ENCODE data around the gene CRCP. TPM values are rescaled to one million over a fixed set of nuclear protein-coding genes. Genes with fewer than 3 reads are reported as not detected.

CRCP gene
- total and polyA plus RNA-seq, 4 donors, result 18.9 to 43.0 (median 32.4) TPM

DNA sequence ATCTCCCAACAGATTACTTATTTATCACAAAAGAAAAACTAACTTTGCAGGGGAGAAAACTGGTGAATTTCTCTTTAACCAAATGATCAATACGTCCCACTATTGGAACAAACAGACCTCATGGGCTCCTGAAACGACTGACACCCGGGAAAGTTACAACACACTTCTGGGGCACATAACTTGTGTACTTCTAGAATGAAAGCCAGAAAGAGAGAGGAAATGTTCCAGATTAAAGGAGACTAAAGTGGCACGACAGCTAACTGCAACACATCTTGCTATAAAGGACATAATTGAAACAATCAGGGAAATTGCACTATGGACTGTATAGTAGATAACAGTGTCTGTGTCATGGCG, 75.8 kb downstream of the CRCP start:
- no peaks in the 10 kb centered on the region for H3K4me1 ChIP-seq (ENCODE audit: control insufficient read depth in 5 of 5, insufficient read depth in 5 of 5, low read length in 5 of 5)
- H3K9ac ChIP-seq (ENCODE audit: insufficient read depth in 1 of 2, low read length in 2 of 2), result no peak overlapping the region
- no peak overlapping the region for H3K27ac ChIP-seq (ENCODE audit: low read depth in 1 of 2, low read length in 1 of 2)
- DNase-seq, result no peak
- ATAC-seq (ENCODE audit: insufficient read depth, low FRiP score), result no peak
- no peaks in the 10 kb centered on the region for H3K27me3 ChIP-seq (ENCODE audit: control insufficient read depth in 3 of 3, insufficient read depth in 3 of 3, low read length in 2 of 3)
- no peak overlapping the region for H3K4me3 ChIP-seq
- 62 to 73% methylated on average over 5 of the region's 5 CpGs for whole genome bisulfite sequencing, 2 donors
- H3K9me3 ChIP-seq (ENCODE audit: control insufficient read depth in 4 of 4, insufficient read depth in 3 of 4, low read length in 3 of 4), result peaks cover 0 to 2% (median 0%) of the 10 kb centered on the region in 4 donors
- H3K36me3 ChIP-seq (ENCODE audit: control insufficient read depth in 4 of 4, insufficient read depth in 4 of 4, low read length in 4 of 4), result no peaks in the 10 kb centered on the region
- TF ChIP-seq, protein P1, sequence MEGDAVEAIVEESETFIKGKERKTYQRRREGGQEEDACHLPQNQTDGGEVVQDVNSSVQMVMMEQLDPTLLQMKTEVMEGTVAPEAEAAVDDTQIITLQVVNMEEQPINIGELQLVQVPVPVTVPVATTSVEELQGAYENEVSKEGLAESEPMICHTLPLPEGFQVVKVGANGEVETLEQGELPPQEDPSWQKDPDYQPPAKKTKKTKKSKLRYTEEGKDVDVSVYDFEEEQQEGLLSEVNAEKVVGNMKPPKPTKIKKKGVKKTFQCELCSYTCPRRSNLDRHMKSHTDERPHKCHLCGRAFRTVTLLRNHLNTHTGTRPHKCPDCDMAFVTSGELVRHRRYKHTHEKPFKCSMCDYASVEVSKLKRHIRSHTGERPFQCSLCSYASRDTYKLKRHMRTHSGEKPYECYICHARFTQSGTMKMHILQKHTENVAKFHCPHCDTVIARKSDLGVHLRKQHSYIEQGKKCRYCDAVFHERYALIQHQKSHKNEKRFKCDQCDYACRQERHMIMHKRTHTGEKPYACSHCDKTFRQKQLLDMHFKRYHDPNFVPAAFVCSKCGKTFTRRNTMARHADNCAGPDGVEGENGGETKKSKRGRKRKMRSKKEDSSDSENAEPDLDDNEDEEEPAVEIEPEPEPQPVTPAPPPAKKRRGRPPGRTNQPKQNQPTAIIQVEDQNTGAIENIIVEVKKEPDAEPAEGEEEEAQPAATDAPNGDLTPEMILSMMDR (IDR thresholded peaks at IDR 0.05; ENCODE audit: control extremely low read depth, extremely low read depth), result no peak

DNA sequence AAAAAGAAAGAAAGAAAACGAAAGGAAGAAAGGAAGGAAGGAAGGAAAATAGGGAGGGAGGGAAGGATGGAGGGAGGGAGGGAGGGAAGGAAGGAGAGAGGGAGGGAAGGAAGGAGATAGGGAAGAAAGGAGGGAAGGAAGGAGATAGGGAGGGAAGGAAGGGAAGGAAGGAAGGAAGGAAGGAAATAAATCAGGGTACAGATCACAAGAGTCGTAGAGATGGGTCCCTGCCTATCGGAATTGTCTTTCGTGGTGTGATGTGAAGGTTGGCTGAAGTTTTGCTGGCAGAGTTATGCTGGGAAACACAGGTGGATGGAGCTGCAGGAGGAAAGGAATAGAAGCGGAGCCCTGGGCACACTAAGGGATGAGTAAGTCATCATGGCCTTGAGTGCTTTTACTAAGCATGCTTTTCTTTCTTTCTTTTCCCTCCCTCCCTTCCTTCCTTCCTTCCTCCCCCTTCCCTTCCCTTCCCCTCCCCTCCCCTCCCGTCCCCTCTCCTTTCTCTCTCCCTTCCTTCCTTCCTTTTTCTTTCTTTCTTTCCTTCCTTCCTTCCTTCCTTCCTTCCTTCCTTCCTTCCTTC, 78.6 kb downstream of the CRCP start:
- no peak overlapping the region for H3K9ac ChIP-seq (ENCODE audit: insufficient read depth in 1 of 2, low read length in 2 of 2)
- WGBS, 2 donors, result 66 to 70% methylated on average over 6 of the region's 6 CpGs
- no peak overlapping the region for H3K27ac ChIP-seq (ENCODE audit: low read depth in 1 of 2, low read length in 1 of 2)
- no peaks in the 10 kb centered on the region for H3K9me3 ChIP-seq (ENCODE audit: control insufficient read depth in 4 of 4, insufficient read depth in 3 of 4, low read length in 3 of 4)
- no peak for ATAC-seq (ENCODE audit: insufficient read depth, low FRiP score)
- H3K27me3 ChIP-seq (ENCODE audit: control insufficient read depth in 3 of 3, insufficient read depth in 3 of 3, low read length in 2 of 3), result no peaks in the 10 kb centered on the region
- no peak for DNase-seq
- H3K4me1 ChIP-seq (ENCODE audit: control insufficient read depth in 5 of 5, insufficient read depth in 5 of 5, low read length in 5 of 5), result no peaks in the 10 kb centered on the region
- no peaks in the 10 kb centered on the region for H3K36me3 ChIP-seq (ENCODE audit: control insufficient read depth in 4 of 4, insufficient read depth in 4 of 4, low read length in 4 of 4)
- no peak overlapping the region for H3K4me3 ChIP-seq
- TF ChIP-seq, protein P1 (IDR thresholded peaks at IDR 0.05; ENCODE audit: control extremely low read depth, extremely low read depth), result no peak

DNA sequence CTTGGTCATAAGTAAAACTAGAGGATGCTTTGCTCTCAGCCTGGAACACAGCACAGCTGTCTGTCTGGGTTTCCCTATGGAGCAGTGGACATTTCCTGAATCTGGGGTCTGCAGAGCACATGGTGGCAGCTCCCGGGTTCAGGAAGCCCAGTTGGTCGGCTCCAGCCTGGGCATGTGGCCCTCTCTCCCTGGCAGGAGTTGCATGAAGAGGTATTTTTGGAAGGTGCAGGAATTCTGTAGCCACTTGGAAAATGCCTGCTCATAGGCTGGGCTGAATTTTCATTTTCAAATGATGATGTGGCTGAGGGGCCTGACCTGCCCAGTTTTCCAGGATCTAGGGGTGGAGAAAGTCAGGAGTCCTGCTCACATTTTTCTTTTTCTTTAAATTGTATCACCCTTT, 83.8 kb downstream of the CRCP start:
- WGBS, 2 donors, result 51 to 56% methylated on average over 2 of the region's 2 CpGs
- no peak overlapping the region for H3K9ac ChIP-seq (ENCODE audit: insufficient read depth in 1 of 2, low read length in 2 of 2)
- ATAC-seq (ENCODE audit: insufficient read depth, low FRiP score) (no peak), DNase-seq (no peak)
- no peak overlapping the region for H3K4me3 ChIP-seq
- H3K9me3 ChIP-seq (ENCODE audit: control insufficient read depth in 4 of 4, insufficient read depth in 3 of 4, low read length in 3 of 4), result no peaks in the 10 kb centered on the region
- peaks cover 0 to 2% (median 0%) of the 10 kb centered on the region in 5 donors for H3K4me1 ChIP-seq (ENCODE audit: control insufficient read depth in 5 of 5, insufficient read depth in 5 of 5, low read length in 5 of 5)
- H3K36me3 ChIP-seq (ENCODE audit: control insufficient read depth in 4 of 4, insufficient read depth in 4 of 4, low read length in 4 of 4), result no peaks in the 10 kb centered on the region
- no peaks in the 10 kb centered on the region for H3K27me3 ChIP-seq (ENCODE audit: control insufficient read depth in 3 of 3, insufficient read depth in 3 of 3, low read length in 2 of 3)
- H3K27ac ChIP-seq (ENCODE audit: low read depth in 1 of 2, low read length in 1 of 2), result no peak overlapping the region
- TF ChIP-seq, protein P1 (IDR thresholded peaks at IDR 0.05; ENCODE audit: control extremely low read depth, extremely low read depth), result no peak

DNA sequence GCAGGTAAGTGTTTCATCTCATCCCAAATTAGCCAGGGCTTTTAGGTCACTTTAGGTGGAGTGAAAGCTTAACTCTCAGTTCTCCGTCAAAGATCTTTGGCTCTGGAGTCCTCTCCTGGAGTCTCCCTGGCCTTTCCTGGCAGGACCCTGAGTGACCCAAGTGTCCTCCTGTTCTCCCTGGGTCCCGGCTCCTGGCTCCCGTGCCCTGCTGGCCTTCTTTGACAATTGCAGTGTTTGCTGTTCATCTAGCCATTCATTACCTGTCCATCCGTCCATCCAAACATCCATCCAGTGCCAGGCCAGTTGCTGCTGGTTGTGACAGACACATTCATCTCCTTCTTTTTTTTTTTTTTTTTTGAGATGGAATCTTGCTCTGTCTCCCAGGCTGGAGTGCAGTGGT, 84.3 kb downstream of the CRCP start:
- DNase-seq (no peak), ATAC-seq (ENCODE audit: insufficient read depth, low FRiP score) (no peak)
- H3K9ac ChIP-seq (ENCODE audit: insufficient read depth in 1 of 2, low read length in 2 of 2), result no peak overlapping the region
- H3K27ac ChIP-seq (ENCODE audit: low read depth in 1 of 2, low read length in 1 of 2), result no peak overlapping the region
- 94 to 95% methylated on average over 4 of the region's 4 CpGs for WGBS, 2 donors
- no peaks in the 10 kb centered on the region for H3K9me3 ChIP-seq (ENCODE audit: control insufficient read depth in 4 of 4, insufficient read depth in 3 of 4, low read length in 3 of 4)
- no peaks in the 10 kb centered on the region for H3K36me3 ChIP-seq (ENCODE audit: control insufficient read depth in 4 of 4, insufficient read depth in 4 of 4, low read length in 4 of 4)
- H3K4me3 ChIP-seq, result no peak overlapping the region
- no peaks in the 10 kb centered on the region for H3K27me3 ChIP-seq (ENCODE audit: control insufficient read depth in 3 of 3, insufficient read depth in 3 of 3, low read length in 2 of 3)
- H3K4me1 ChIP-seq (ENCODE audit: control insufficient read depth in 5 of 5, insufficient read depth in 5 of 5, low read length in 5 of 5), result peaks cover 0 to 2% (median 0%) of the 10 kb centered on the region in 5 donors
- TF ChIP-seq, protein P1 (IDR thresholded peaks at IDR 0.05; ENCODE audit: control extremely low read depth, extremely low read depth), result no peak
